ENCODE results near the gene API5. TPM values are rescaled to one million over a fixed set of nuclear protein-coding genes. Genes with fewer than 3 reads are reported as not detected.

The API5 gene
- total RNA-seq, 4 donors from 2014 or later: 54.0 to 68.5 (median 57.3) TPM

GRCh38 chr11:43270468-43270867 lies 41.3 kb upstream of the API5 start:
- TF ChIP-seq CTCF (IDR thresholded peaks at IDR 0.05 in 4 of 5, conservative IDR thresholded peaks at IDR 0.05 in 1 of 5): no peak
- TF ChIP-seq POLR2A (IDR thresholded peaks at IDR 0.05): no peak
- ATAC-seq: no peak
- Histone ChIP-seq H3K4me3 (no peak overlapping the region), H3K27me3 (no peaks in the 10 kb centered on the region), H3K27ac (no peak overlapping the region), H3K4me1 (peaks cover 0 to 5% of the 10 kb centered on the region in 2 donors), H3K36me3 (no peaks in the 10 kb centered on the region), H3K9me3 (no peaks in the 10 kb centered on the region)
- in situ Hi-C loops (cut with MboI; ENCODE audit: low sequenced_read_pairs in 4 of 4) (loop anchor here in 1 of 4 donors (25.0 kb wide), 1 partner anchor 508 kb away; no protein-coding TSS in a partner anchor), intact Hi-C loops (cut with DNase I; ENCODE audit: low total_unique reads) (no loop called here)
- no peak for DNase-seq

GRCh38 chr11:43278193-43278956 lies 33.4 kb upstream of the API5 start:
- Histone ChIP-seq H3K27me3 (peaks cover 0 to 5% (median 3%) of the 10 kb centered on the region in 3 donors), H3K36me3 (no peaks in the 10 kb centered on the region), H3K9me3 (no peaks in the 10 kb centered on the region), H3K27ac (no peak overlapping the region), H3K4me3 (no peak overlapping the region), H3K4me1 (no peaks in the 10 kb centered on the region)
- DNase-seq (no peak), ATAC-seq (no peak)
- TF ChIP-seq CTCF (IDR thresholded peaks at IDR 0.05 in 4 of 5, conservative IDR thresholded peaks at IDR 0.05 in 1 of 5) (no peak), POLR2A (IDR thresholded peaks at IDR 0.05) (no peak)
- in situ Hi-C loops (cut with MboI; ENCODE audit: low sequenced_read_pairs in 4 of 4): loop anchor here in 1 of 4 donors (25.0 kb wide), 1 partner anchor 91 kb away; no protein-coding TSS in a partner anchor
- intact Hi-C loops (cut with DNase I; ENCODE audit: low total_unique reads): no loop called here

GRCh38 chr11:43282607-43283440 lies 29.0 kb upstream of the API5 start:
- in situ Hi-C loops (cut with MboI; ENCODE audit: low sequenced_read_pairs in 4 of 4): loop anchor here in 1 of 4 donors (25.0 kb wide), 1 partner anchor 96 kb away; no protein-coding TSS in a partner anchor
- Histone ChIP-seq H3K4me1 (no peaks in the 10 kb centered on the region), H3K9me3 (no peaks in the 10 kb centered on the region), H3K36me3 (no peaks in the 10 kb centered on the region), H3K27me3 (peaks cover 0 to 5% (median 3%) of the 10 kb centered on the region in 3 donors), H3K4me3 (no peak overlapping the region), H3K27ac (no peak overlapping the region)
- DNase-seq (no peak), ATAC-seq (no peak)
- intact Hi-C loops (cut with DNase I; ENCODE audit: low total_unique reads): no loop called here
- peak; percentile 41 to 87 (median 58) for TF ChIP-seq CTCF (IDR thresholded peaks at IDR 0.05 in 4 of 5, conservative IDR thresholded peaks at IDR 0.05 in 1 of 5)
- TF ChIP-seq POLR2A (IDR thresholded peaks at IDR 0.05): no peak

GRCh38 chr11:43285826-43286225 lies 26.0 kb upstream of the API5 start:
- Histone ChIP-seq H3K27ac (no peak overlapping the region), H3K36me3 (no peaks in the 10 kb centered on the region), H3K4me1 (no peaks in the 10 kb centered on the region), H3K27me3 (peaks cover 0 to 5% (median 3%) of the 10 kb centered on the region in 3 donors), H3K4me3 (no peak overlapping the region), H3K9me3 (no peaks in the 10 kb centered on the region)
- ATAC-seq (no peak), DNase-seq (no peak)
- intact Hi-C loops (cut with DNase I; ENCODE audit: low total_unique reads): no loop called here
- in situ Hi-C loops (cut with MboI; ENCODE audit: low sequenced_read_pairs in 4 of 4): loop anchor here in 1 of 4 donors (25.0 kb wide), 1 partner anchor 99 kb away; no protein-coding TSS in a partner anchor
- TF ChIP-seq CTCF (IDR thresholded peaks at IDR 0.05 in 4 of 5, conservative IDR thresholded peaks at IDR 0.05 in 1 of 5) (no peak), POLR2A (IDR thresholded peaks at IDR 0.05) (no peak)

Data from gastrocnemius medialis (tissue), 4 donors.